GM18511 (cell line): ENCODE measurements around the gene SLF1.

ENCODE experiments used
- ATAC-seq: cut with Tn5 transposase; IDR thresholded peaks from one replicate; pipeline ENCODE4 v1.9.1; 2021; ENCODE audit warnings: mild to moderate bottlenecking, moderate library complexity; ENCODE audit not compliant: unreplicated experiment

The SLF1 gene

GRCh38 chr5:94707359-94707758 lies 88.9 kb downstream of the SLF1 start:
- peak; percentile 39 for ATAC-seq

DNA sequence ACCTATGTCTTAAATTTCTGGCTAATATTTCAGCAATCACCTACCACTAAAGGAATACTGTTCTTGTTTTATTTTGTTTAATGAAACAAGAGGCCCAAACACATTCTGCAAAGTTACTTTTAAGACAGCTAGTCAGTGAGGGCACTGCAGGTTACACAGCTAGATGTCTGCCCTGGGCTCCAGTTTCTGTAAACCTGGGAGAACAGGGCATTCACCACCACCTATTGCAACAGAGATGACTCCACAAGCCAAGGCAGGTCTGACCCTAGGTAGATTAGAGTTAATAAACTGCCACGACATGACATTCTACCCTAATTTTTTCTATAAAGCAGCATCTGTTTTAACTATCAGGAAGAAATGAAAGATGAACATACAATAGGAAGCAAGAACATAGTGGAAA lies 90.8 kb downstream of the SLF1 start:
- no peak for ATAC-seq

- ATAC-seq: no peak
Observed at GRCh38 chr5:94711785-94712184, 93.3 kb downstream of the SLF1 start.

DNA sequence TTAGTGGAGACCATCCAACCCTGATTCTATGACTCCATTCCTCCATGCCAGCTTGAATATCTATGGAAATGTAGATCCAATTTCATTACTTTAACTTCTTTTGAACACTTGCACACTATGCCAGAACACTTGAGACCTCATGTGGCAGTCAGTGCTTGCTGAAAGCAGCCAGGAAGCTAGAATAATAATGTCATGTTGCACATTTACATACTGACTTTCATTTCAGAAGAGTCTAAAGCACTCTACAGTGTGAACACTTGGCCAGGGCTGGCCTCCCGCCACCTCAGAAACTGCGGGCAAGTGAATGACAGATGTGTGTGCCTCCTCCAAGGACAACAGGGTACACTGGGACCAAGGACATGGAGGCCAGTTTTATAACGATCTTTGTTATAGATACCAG lies 97.3 kb downstream of the SLF1 start:
- no peak for ATAC-seq

GRCh38 chr5:94725142-94725541 lies 106.7 kb downstream of the SLF1 start:
- ATAC-seq: no peak

DNA sequence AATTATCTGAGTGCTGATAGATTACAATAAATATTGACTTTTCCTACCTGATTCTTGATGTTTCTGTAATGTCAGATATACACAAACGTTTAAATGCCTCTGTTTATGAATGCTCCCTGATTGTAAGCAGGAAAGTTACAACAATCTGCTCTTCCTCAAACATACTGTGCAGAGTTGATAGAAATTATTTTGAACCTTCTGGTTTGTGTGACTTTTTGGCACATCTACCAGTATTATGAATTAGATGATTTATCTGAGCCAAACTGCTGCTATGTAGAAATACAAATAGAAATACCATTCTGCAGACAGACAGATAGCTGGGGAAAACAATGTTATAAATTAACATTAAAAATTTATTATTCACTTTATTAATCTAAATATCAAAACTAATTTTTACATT lies 113.0 kb downstream of the SLF1 start:
- ATAC-seq: no peak

DNA sequence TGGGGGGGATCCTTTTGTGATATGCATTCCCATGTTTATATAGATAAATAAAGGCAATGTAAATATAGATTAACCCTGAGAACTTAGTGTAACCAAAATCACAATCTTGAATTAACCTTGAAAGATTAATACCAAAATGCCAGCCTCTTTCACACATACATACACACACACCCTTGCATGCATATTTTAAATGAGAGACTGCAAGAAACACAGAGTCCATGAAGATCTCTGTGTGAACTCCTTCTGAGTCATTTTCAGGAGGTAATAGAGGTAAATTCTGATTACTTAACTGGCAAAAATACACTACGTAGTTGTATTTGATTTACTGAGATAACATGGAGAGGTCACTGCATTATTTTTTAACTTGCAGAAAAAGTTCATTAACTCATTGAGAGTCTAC lies 118.0 kb downstream of the SLF1 start:
- no peak for ATAC-seq

GRCh38 chr5:94740286-94740685 lies 121.8 kb downstream of the SLF1 start:
- no peak for ATAC-seq

DNA sequence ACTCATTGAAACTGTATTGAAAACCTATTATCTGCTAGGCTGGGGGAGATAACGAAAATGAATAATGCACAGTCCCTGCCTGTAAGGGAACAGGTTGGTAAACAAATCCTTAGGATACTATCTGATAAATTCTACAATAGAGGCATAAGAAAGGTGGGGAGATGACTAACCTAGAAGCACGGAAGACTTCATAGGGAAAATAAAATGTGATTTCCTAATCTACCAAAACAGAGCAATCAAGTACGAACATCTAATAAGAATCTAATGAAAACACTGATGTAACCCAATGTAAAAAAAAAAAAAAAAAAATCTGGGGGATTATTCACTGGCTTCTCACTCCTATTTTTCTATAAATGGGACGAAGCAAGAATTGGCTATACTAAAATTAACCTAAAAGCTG lies 124.4 kb downstream of the SLF1 start:
- ATAC-seq: no peak

DNA sequence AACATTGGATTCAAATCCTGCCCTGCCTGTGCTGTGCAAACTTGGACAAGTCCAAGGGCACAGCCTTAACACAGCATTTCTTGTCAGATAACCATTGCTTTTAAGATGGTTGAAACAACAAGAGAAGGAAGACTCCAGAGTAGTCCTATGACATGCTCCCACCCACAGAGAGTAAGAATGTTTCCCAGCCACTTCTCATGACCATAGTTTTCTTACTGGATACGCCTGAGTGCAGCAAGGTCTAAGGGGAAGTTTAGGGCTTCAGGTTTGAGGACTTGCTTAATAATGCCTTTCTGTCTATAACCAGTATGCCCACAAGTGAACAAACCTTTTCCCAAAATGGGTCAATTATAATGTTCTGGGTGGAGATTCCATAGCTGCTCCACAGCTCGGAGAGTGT lies 126.4 kb downstream of the SLF1 start:
- ATAC-seq: no peak

DNA sequence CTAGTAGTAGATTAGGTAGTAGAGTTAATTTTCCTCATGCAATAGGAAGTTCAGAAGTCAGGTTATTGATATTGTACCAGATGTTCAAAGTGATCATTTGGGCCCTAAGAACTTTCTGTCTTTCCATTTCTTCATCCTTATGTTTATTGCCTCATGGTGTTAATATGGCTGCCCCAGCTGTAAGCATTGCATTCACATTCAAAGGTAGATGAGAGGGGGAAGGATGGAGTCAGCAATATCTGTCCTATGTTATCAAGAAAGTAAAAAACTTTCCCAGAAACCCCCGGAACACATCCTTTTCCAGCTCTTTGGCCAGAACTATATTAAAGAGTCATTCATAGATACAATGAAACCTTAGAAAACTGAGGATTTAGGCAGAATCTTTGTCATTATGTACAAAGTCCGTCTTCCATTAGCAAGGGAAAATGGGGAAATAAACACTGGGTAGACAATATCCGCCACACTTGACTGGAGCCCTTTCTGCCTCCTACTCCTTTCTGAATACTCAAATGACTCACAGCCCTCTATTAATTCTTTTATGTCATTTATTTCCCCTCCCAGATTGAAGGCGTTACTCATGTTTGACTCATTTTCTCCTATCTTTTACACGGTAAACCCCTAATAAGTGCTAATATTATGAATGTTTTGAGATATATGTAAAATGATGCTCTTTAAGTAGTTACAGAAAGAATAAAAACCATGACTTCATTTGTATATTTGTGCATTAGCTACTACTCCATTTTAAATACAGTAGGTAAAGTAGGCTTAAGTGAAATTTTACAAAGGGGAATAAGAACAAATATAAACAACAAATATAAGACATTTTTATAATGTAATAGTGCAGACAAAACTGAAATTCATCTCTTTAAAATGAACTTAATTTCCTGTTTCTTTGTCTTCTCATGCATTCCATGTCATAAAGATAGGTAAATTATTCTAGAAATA lies 127.6 kb downstream of the SLF1 start:
- ATAC-seq: peak; percentile 85

DNA sequence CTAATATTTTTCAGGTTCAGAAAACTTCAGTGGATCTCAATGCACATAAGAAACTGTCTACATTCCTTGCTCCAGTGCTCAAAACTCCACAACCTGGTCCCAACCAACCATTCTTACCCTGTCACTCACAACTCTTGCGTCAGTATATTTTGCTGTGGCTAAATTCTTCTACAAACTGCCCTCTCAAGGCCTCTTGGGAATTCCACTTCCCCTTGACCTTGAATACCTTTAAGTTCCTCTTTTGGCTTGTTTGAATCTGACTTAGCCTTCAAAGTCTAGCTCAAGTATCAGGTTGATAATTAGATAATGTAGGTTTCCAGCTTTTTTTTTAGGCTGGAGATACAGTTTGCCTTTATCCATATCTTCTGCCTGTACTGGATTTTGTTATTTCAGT lies 128.3 kb downstream of the SLF1 start:
- peak; percentile 67 for ATAC-seq
